Stimulated activated CD4-positive, alpha-beta T cell treated with anti-CD3 and anti-CD28 coated beads, Interleukin-4, amount 100 ng/mL, for 4 hours (primary cell): ENCODE measurements around the gene OR2C3.
A peak's percentile ranks its signal among the peaks of the same experiment; 100 is the strongest.
"Not testable (repeated sequence)": the region's sequence is repeated elsewhere in the genome, so short reads cannot be mapped to it uniquely, and the experiment has no call there.

Experiments used
- DNase-seq, 2 experiments: peaks; one replicate each; pipeline ENCODE4 v3.0.0-alpha.2; 2020

OR2C3 gene

DNA sequence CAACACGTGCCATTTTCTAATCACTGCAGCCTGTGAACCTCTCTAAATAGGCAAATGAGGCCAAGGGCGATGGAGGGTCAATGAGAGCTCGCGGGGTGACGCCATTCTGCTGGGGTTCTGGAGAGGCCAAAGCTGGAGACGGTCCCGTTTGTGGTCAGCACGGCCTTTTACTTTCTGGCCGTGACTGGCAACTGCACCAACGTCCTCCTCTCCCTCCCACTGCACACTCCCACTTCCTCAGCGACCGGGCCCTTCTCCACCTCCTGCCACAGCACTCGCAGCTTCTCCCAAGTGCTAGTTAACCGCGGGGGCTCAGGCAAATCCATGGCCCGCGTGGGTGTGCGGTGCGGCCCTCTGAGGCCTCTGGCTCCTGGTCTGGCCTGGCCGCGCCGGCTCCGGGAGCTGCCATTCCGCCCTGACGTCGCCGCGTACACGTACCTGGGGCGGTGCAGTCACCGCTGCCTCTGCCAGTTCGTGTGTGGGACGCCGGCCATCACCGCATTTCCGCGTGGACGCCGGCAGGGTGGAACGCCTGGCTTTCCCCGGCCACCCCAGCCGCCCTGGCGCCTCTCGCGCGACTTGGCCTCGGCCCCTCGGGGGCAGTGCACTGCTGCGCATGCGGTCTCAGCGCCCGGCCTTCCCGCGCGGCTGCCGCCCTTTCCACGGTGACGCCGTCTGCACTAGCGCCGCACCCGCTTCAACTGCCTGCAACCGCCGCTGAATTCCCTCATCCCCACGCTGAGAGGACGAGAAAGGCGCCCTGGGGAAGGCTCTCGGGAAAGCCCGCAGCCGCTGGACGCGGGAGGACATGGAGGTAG is 18.2 kb downstream of the OR2C3 start:
- DNase-seq = peak; percentile 8 to 13

- DNase-seq = no peak
Measured at GRCh38 chr1:247506831-247507230, 29.4 kb downstream of the OR2C3 start.

DNA sequence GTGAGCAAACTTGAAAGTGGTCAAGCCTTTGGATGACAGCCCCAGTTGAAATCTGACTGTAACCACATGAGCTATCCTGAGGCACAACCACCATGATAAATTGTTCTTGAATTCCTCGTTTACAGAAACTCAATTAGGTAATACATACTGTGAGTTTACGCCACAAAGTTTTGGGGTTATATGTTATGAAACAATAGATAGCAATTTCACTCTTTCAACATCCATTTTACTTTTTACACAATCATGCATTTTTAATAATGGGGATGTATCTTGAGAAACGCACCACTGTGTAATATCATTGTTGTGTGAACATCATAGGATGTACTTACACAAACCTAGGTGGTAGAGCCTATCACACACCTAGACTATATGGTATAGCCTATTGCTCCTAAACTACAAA is 35.4 kb downstream of the OR2C3 start:
- DNase-seq = no peak

DNA sequence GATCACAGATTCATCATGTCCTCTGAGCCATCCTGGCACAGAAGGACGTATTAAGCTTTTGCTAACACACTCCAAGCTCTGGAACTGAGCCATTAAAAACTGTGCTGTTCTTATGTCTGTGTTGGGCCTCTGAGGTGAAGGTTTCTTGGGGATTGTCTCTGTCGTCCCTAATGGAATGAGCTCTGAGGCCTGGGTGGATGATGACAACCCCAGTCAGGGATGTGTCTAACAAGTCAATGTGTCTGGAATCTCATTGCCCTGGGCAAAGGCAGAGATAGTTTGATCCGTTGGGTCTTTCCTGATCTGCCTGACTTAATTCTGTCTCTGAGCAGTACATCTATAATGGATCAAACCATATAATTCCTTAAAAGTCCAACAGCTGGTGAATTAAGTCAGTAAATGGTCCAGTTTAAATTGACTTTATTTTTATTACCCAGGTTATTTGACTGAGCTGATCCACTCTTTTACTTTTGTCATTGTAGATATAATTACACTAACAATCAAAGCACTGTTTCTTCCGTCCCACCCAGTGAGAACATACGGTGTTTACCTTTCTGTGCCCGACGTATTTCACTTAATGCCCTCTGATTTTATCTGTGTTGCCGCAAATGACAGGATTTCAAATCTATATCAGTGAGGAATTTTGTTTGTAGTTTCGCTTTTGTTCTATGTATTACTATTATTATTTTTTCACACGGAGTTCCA is 39.5 kb downstream of the OR2C3 start:
- no peak for DNase-seq

DNA sequence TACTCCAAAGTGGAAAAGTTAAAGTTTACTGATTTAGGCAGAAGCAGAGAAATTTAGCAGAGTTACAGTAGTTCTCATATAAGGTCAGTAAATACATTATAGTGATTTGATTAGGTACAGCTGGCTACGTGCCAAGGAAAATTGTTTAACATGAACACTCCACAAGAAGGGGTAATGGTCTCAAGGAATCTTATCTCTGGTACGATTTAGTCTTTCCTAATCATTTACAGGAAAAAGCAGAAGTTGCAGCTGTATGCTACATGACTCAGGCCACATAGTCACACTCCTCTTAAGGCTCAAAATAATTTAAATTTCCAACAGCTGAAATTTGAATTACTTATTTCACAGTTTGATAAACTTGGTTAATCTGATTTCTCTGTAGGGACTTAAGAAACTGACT is 41.5 kb downstream of the OR2C3 start:
- no peak for DNase-seq

- no peak for DNase-seq
Measured at GRCh38 chr1:247493106-247493505, 43.1 kb downstream of the OR2C3 start.

GRCh38 chr1:247491328-247491727 is 44.9 kb downstream of the OR2C3 start:
- DNase-seq = no peak

DNA sequence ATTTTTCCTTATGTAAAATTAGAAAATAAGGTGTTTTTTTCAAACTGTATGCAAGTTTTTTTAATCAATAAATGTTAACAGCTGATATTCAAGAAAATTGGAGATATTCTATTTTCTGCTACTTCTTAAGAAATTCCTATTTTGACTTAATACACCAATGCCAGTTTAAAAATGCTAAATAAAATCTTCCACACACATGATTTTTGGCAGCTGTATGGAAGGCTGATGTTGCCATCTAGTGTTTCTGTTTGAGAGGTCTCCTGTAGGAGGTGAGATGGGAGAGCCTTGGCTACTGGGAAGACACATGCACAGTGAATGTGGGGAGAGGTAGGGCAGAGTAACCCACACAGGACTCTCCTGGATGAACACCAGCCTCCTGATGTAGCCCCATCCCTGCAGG is 49.2 kb downstream of the OR2C3 start:
- DNase-seq = peak in 1 of 2 experiments; percentile 11

DNA sequence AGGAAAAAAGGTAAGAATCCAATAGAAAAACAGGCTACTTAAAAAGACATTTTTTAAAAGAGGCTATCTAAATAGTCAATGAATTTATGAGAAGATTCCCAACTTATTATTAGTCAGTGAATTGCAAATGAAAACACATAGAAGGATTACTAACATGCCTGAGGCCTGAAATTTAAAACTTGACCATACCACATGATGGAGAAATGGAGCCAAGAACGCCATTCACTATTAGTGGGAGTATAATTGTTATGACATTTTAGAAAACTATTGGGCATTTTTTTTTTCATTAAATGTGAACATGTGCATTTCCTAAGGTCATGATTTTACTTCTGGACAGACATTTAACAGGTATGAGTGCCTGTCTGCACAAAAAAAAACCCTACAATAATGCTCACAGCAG is 53.5 kb downstream of the OR2C3 start:
- no peak for DNase-seq

GRCh38 chr1:247476328-247477058 is 59.7 kb downstream of the OR2C3 start:
- not testable (repeated sequence) for DNase-seq

DNA sequence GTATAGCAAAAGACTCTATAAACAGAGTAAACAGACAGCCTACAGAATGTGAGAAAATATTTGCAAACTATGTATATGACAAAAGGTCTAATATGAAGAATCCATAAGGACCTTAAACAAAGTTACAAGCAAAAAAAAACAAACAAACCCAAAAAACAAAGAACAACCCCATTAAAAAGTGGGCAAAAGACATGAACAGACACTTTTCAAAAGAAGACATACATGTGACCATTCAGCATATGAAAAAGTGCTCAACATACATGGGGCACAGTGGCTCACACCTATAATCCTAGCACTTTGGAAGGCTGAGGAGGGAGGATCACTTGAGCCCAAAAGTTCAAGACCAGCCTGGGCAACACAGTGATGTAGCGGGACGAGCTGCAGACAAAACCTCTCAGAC is 60.4 kb downstream of the OR2C3 start:
- DNase-seq = no peak
